ENCODE results near the gene RTN4IP1. TPM values are rescaled to one million over a fixed set of nuclear protein-coding genes. Genes with fewer than 3 reads are reported as not detected.

RTN4IP1 gene
- total RNA-seq, 1 donor from 2014 or later = 3.3 TPM

DNA sequence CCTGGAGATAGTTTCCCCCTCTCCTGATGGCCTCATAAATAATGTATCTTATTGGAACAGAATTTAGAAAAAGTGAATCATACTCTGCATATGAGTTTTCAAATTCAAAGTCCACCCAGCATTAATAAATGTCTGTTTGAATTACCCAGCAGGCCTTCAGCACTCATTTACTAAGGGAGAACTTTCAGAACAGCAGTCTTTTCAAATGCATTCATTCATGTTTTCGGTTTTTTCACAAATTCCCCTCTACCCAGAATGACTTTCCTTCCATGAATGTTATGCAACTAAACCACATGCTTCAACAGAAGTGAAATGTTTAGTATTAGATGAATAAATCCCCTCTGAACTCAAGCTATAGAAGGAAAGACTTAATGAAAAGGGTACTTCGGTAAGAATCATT lies 92.4 kb downstream of the RTN4IP1 start:
- no peaks in the 10 kb centered on the region for H3K36me3 Mint-ChIP-seq (ENCODE audit: low read depth, unreplicated experiment)
- no peak overlapping the region for H3K27ac Mint-ChIP-seq (ENCODE audit: unreplicated experiment)
- TF ChIP-seq, protein P1, sequence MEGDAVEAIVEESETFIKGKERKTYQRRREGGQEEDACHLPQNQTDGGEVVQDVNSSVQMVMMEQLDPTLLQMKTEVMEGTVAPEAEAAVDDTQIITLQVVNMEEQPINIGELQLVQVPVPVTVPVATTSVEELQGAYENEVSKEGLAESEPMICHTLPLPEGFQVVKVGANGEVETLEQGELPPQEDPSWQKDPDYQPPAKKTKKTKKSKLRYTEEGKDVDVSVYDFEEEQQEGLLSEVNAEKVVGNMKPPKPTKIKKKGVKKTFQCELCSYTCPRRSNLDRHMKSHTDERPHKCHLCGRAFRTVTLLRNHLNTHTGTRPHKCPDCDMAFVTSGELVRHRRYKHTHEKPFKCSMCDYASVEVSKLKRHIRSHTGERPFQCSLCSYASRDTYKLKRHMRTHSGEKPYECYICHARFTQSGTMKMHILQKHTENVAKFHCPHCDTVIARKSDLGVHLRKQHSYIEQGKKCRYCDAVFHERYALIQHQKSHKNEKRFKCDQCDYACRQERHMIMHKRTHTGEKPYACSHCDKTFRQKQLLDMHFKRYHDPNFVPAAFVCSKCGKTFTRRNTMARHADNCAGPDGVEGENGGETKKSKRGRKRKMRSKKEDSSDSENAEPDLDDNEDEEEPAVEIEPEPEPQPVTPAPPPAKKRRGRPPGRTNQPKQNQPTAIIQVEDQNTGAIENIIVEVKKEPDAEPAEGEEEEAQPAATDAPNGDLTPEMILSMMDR (IDR thresholded peaks at IDR 0.05; ENCODE audit: unreplicated experiment) = no peak
- DNase-seq (ENCODE audit: low spot score) = no peak
- no peaks in the 10 kb centered on the region for H3K9me3 Mint-ChIP-seq (ENCODE audit: unreplicated experiment)
- H3K4me1 Mint-ChIP-seq (ENCODE audit: unreplicated experiment) = peaks cover 12% of the 10 kb centered on the region
- H3K27me3 Mint-ChIP-seq (ENCODE audit: unreplicated experiment) = no peaks in the 10 kb centered on the region
- no peak overlapping the region for H3K4me3 Mint-ChIP-seq (ENCODE audit: unreplicated experiment)

DNA sequence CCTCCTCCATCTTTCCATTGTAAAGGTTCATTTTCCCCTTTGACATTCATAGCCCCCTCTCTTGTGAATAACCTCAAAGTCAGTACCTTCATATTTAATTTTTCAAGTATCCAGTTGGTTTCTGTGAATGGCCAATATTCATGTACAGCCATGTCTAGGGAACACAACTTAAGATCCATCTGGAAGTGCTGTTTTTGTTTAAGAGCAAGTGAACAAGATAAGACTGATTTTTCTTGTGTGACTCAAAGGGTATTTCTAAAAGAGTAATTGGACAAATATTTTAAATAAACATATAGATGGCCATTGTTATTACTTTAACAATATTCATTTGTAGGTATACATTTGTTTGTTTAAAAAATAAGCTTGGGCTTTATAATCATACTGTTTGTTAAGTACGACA lies 92.9 kb downstream of the RTN4IP1 start:
- TF ChIP-seq, protein P1 (IDR thresholded peaks at IDR 0.05; ENCODE audit: unreplicated experiment) = no peak
- no peaks in the 10 kb centered on the region for H3K9me3 Mint-ChIP-seq (ENCODE audit: unreplicated experiment)
- H3K27me3 Mint-ChIP-seq (ENCODE audit: unreplicated experiment) = no peaks in the 10 kb centered on the region
- H3K36me3 Mint-ChIP-seq (ENCODE audit: low read depth, unreplicated experiment) = no peaks in the 10 kb centered on the region
- H3K4me3 Mint-ChIP-seq (ENCODE audit: unreplicated experiment) = no peak overlapping the region
- H3K27ac Mint-ChIP-seq (ENCODE audit: unreplicated experiment) = no peak overlapping the region
- DNase-seq (ENCODE audit: low spot score) = no peak
- peaks cover 13% of the 10 kb centered on the region for H3K4me1 Mint-ChIP-seq (ENCODE audit: unreplicated experiment)

DNA sequence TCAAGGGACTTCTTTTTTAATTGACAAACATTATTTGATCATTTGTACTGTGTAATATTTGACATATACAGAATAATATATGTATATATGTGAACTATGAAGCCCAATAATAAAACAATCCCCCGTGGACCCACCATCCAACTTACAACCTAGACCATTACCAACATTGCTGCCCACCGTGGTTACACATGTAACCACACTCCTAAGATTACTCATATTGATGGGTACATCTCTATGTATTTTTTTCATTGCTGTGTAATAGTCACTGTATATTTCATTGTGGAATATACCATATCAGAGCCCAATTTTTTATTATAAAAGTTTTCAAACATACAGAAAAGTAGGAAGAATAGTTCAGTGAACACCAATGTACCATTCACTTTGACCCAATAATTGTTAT lies 94.3 kb downstream of the RTN4IP1 start:
- no peak for DNase-seq (ENCODE audit: low spot score)
- Mint-ChIP-seq H3K9me3 (ENCODE audit: unreplicated experiment) (no peaks in the 10 kb centered on the region), H3K27me3 (ENCODE audit: unreplicated experiment) (no peaks in the 10 kb centered on the region), H3K4me1 (ENCODE audit: unreplicated experiment) (peaks cover 20% of the 10 kb centered on the region), H3K27ac (ENCODE audit: unreplicated experiment) (no peak overlapping the region), H3K4me3 (ENCODE audit: unreplicated experiment) (no peak overlapping the region), H3K36me3 (ENCODE audit: low read depth, unreplicated experiment) (no peaks in the 10 kb centered on the region)
- TF ChIP-seq, protein P1 (IDR thresholded peaks at IDR 0.05; ENCODE audit: unreplicated experiment) = no peak

DNA sequence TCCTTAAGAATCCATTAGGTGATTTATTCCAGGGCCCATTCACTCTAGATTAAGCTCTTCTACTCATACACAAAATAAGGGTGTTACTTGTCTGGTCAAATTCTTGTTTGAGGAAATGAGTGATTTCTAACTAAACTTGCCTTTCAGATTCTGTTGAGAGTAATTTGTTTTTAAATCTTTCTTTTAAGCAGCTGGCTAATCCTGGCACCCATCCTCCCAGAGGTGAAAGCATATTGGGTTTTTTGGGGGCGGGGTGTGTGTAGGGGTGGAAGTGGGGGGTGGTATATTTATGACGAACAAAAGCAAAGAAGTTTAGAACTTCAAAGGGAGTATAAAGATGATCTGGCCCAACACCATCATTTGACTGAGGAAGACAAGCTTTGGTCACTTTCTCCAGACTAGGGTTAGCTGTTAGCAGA lies 94.7 kb downstream of the RTN4IP1 start:
- TF ChIP-seq, protein P1 (IDR thresholded peaks at IDR 0.05; ENCODE audit: unreplicated experiment) = no peak
- Mint-ChIP-seq H3K9me3 (ENCODE audit: unreplicated experiment) (no peaks in the 10 kb centered on the region), H3K4me3 (ENCODE audit: unreplicated experiment) (no peak overlapping the region), H3K4me1 (ENCODE audit: unreplicated experiment) (peaks cover 19% of the 10 kb centered on the region), H3K36me3 (ENCODE audit: low read depth, unreplicated experiment) (no peaks in the 10 kb centered on the region), H3K27ac (ENCODE audit: unreplicated experiment) (no peak overlapping the region), H3K27me3 (ENCODE audit: unreplicated experiment) (no peaks in the 10 kb centered on the region)
- DNase-seq (ENCODE audit: low spot score) = no peak

DNA sequence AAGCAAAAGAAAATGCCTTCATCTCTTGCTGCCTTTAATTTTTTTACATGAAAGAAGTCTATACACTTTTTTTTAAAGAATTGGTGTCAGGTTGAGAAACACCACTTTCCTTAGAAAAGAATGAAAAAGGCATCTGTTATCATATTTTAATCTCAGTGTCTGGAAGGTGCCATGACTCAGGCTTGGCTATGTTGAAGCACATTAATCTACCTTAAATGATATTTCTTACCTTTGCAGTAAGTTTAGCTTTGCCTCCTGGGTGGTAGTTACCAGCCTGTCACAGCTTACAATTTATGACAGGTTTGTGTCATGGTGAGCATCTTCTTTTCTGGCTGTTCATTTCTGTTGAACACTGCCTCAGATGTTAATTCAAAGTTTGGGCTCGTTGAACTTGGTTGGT lies 95.3 kb downstream of the RTN4IP1 start:
- H3K4me3 Mint-ChIP-seq (ENCODE audit: unreplicated experiment) = no peak overlapping the region
- peaks cover 18% of the 10 kb centered on the region for H3K4me1 Mint-ChIP-seq (ENCODE audit: unreplicated experiment)
- DNase-seq (ENCODE audit: low spot score) = no peak
- TF ChIP-seq, protein P1 (IDR thresholded peaks at IDR 0.05; ENCODE audit: unreplicated experiment) = no peak
- no peaks in the 10 kb centered on the region for H3K9me3 Mint-ChIP-seq (ENCODE audit: unreplicated experiment)
- H3K36me3 Mint-ChIP-seq (ENCODE audit: low read depth, unreplicated experiment) = no peaks in the 10 kb centered on the region
- H3K27ac Mint-ChIP-seq (ENCODE audit: unreplicated experiment) = no peak overlapping the region
- H3K27me3 Mint-ChIP-seq (ENCODE audit: unreplicated experiment) = no peaks in the 10 kb centered on the region

Data from endothelial cell (in vitro differentiated cells).